GM12801 (cell line): ENCODE measurements around the gene C15orf39.

Source experiments
- TF ChIP-seq, protein P1 (sequence below): IDR thresholded peaks from one replicate; pipeline ENCODE4 v1.5.1; 2011; ENCODE audit warnings: control low read depth; ENCODE audit not compliant: insufficient read length; ENCODE audit errors: extremely low read depth

C15orf39 gene

GRCh38 chr15:75193976-75194375 lies 7.7 kb upstream of the C15orf39 start:
- TF ChIP-seq, protein P1, sequence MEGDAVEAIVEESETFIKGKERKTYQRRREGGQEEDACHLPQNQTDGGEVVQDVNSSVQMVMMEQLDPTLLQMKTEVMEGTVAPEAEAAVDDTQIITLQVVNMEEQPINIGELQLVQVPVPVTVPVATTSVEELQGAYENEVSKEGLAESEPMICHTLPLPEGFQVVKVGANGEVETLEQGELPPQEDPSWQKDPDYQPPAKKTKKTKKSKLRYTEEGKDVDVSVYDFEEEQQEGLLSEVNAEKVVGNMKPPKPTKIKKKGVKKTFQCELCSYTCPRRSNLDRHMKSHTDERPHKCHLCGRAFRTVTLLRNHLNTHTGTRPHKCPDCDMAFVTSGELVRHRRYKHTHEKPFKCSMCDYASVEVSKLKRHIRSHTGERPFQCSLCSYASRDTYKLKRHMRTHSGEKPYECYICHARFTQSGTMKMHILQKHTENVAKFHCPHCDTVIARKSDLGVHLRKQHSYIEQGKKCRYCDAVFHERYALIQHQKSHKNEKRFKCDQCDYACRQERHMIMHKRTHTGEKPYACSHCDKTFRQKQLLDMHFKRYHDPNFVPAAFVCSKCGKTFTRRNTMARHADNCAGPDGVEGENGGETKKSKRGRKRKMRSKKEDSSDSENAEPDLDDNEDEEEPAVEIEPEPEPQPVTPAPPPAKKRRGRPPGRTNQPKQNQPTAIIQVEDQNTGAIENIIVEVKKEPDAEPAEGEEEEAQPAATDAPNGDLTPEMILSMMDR = no peak

DNA sequence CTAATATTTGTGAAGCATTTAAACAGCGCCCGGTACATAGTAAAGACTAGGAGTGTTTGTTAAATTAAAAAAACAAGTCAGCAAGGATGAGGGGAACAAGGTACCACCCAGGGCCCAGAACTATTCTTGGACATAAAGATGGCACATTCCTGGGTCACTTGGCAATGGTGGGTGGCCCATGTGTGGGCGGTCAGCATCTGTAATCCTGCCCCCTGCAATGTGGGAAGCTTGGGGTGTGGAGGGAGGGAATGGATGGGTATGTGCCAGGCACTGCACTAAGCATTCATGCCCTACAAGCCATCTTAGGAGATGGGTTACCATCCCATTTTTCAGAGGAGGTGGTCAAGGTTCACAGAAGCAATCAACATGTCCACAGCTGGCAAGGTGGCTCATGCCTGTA lies 7.3 kb upstream of the C15orf39 start:
- TF ChIP-seq, protein P1 = no peak

DNA sequence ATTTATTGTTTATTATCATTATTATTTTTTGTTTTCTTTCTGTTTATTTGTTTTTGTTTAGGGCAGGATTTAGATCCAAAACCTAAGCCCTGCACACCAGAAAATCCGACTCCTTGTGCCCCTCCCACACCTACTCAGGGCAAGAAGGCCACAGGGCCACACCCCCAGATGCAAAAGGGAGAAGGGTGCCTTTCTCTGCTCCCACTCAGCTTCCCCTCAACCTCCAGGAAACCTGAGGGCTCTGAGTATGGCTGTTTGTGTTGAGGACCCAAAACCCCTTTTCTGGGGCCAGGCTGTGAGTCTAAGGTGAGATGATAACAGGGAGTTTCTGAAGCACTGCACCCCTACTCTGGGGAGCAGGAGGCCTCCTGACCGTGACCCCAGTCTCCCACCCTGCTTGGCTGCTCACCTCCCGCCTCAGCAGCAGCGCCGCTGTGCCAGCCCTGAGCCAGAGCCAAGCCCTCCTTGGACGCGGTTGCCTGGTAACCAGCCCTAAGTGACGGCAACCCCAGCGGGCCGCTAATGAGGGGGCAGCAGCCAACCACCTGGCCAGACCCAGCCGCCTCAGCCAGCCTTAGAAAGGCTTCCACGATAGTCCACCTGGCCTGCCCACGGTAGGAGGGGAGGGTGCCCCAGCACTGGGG lies 6.4 kb upstream of the C15orf39 start:
- TF ChIP-seq, protein P1 = no peak

- TF ChIP-seq, protein P1 = no peak
Observed at GRCh38 chr15:75195766-75196241, 5.9 kb upstream of the C15orf39 start.

- TF ChIP-seq, protein P1 = no peak
Observed at GRCh38 chr15:75197062-75197630, 4.5 kb upstream of the C15orf39 start.

DNA sequence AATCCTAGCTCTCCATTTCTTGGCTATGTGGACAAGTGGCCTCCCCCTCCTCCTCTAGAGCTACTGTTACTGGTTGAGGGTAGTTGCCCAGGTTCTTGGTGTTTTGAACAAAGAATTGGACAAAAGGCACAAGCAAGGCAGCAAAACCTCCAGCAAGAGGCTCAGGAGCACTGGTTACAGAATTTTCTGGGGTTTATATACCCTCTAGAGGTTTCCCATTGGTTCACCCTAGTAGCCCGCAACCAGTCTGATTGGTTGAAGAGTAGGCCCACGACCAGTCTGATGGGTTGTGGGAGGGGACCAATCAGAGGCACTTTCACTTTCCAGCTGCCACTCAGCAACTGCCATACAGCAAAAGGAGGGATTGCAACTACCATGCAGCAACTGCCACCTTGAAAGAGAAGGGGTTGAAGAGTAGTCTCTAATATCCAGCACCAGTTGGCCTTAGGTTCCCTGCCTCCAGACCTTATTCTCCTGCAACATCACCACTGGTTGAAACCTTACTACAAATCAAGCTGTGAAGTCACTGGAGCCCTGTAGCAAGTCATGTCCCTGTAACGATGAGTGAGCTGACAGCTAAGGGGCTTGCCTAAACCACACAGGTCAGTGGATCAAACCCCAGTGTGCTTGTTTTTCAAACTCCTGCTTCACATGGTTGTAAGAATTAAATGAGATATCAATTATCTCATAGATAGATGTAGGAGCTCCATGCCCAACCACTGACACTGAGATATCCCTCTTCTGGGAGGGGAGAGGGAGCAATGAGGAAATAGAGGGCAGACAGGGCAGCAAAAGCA lies 2.9 kb upstream of the C15orf39 start:
- TF ChIP-seq, protein P1 = no peak

- TF ChIP-seq, protein P1 = no peak
Observed at GRCh38 chr15:75199357-75199940, 2.2 kb upstream of the C15orf39 start.
